ENCODE results near the gene AGO1.
A peak's percentile ranks its signal among the peaks of the same experiment; 100 is the strongest.
"Not testable (repeated sequence)": the region's sequence is repeated elsewhere in the genome, so short reads cannot be mapped to it uniquely, and the experiment has no call there.

Gene AGO1

GRCh38 chr1:35870651-35871309 lies 12.2 kb upstream of the AGO1 start:
- DNase-seq, result no peak

GRCh38 chr1:35873243-35873750 lies 9.7 kb upstream of the AGO1 start:
- DNase-seq, result no peak

GRCh38 chr1:35874115-35874514 lies 8.9 kb upstream of the AGO1 start:
- not testable (repeated sequence) for DNase-seq

- no peak for DNase-seq
Observed at GRCh38 chr1:35876988-35877387, 6.0 kb upstream of the AGO1 start.

GRCh38 chr1:35881850-35882273 lies 1.1 kb upstream of the AGO1 start:
- DNase-seq, result no peak

DNA sequence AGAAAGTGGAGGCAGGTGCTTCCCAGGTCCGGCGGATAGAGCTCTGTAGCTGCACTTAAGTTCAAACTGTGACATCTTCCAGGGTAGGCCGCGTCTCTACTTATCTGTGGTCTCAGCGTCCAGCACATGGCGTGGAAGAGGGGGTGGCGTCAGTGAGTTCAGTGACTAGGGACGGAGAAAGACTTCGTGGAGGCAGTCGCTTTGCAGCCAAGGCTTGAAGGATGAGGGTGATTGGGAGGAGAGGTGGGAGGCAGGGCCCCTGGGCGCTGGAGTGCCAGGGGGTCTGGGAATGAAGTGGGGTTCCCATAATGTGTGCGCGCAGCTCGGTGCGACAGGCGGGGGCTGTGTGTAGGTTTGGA lies 444 bp upstream of the AGO1 start:
- no peak for DNase-seq

- DNase-seq, result peak; percentile 25 to 81 (median 71)
Observed at GRCh38 chr1:35883635-35884101, 659 bp downstream of the AGO1 start.

GRCh38 chr1:35884934-35885333 lies 1.9 kb downstream of the AGO1 start:
- DNase-seq, result no peak

DNA sequence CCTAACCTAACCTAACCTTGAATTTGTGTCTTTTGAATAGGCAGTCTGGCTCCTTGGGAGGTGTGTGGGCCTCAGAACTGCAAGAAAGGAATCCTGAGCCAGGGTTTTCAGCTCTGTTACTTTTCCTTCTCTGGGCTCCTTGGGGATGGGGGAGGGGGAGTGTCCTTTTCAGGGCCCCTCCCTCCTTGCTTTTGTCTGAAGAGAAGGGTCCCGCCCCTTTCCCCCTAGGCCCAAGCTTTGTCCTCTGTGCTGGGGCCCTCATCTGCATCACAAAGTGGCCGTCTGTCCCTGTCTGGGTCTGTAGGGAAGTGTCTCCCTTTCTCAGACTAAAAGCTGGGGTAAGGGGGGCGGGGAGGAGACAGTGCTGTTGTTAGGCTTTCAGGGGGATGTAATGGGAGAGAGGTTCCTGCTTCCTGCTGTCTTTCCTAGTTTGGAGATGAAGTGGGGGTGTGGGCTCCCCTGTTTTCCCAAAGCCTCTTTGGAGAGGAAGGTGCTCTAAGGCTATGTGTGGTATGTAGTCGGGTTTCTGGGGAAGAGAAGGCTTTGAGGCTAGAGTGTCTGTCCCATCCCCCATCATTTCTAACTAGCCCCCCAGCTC lies 3.1 kb downstream of the AGO1 start:
- peak in 2 of 3 experiments; percentile 5 to 27 for DNase-seq

DNA sequence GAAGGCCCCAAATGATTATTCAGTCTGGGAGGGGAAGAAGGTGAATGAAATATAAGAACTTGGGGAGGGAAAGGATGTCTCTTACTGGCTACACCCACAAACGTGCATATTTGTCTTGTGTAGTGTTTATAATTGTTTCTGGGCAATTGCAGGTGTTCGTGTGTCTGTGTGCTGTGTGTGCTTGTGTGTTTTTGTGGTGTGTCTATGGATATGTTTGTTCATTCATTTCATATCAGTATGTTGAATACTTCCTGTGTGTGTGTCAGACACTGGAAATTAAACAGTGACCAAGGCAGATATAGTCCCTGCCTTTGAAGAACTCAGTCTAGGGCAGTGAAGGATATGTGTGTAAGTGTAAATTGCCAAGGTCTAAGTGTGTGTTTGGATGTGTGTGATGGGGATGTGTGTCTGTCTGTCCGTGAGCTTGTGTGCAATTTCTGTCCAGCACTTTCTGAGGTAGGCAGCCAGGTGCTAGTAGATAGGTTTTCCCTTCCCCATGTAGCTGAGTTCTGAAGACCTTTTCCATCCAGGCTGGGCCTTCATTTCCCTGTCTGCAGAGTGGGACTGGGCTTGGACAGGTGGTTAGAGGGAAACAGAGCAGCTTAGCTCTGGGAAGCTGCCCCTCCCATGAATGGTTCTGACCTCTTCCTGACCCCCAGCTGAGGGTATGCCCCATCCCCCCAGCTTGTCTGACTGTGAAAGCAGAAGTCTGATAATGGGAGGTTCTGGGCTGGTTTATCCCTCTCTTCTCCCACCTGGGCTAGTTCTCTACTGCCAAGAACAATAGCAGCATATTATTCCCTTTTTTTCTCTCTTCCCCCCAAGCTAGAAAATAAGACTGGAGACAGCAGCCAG lies 3.8 kb downstream of the AGO1 start:
- DNase-seq, result peak in 1 of 3 experiments; percentile 32

DNA sequence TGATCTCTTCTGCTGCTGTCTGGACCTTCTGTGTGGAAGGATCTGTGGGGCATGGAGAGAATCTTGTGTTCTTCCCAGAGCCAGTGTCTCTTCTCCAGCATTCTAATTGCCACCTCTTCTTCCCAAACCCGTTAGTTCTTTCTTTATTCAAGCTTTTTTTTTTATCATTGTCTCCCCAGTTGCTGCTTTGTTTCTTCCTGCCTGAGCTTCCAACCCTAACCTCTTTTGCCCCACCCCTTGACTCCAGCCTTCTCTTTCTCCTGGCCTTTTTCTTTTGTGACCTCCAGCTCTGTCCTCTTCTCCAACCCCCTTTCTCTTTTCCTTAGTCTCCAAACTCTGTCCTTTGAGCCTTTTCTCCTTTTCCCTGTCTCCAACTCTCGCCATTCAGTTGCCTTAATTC lies 4.5 kb downstream of the AGO1 start:
- no peak for DNase-seq

DNA sequence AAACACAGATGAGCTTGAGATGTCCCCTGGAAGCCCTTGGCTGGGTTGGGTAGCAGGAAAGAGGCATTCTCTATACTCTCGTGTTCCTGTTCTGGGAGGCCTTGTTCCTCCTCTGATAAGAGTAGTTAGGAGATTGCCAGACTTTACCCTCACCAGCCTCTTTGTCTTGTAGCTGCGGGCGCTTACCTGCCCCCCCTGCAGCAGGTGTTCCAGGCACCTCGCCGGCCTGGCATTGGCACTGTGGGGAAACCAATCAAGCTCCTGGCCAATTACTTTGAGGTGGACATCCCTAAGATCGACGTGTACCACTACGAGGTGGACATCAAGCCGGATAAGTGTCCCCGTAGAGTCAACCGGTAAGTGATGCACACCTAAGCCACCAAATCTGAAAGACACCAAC lies 5.2 kb downstream of the AGO1 start:
- no peak for DNase-seq

GRCh38 chr1:35888981-35889380 lies 6.0 kb downstream of the AGO1 start:
- not testable (repeated sequence) for DNase-seq

DNA sequence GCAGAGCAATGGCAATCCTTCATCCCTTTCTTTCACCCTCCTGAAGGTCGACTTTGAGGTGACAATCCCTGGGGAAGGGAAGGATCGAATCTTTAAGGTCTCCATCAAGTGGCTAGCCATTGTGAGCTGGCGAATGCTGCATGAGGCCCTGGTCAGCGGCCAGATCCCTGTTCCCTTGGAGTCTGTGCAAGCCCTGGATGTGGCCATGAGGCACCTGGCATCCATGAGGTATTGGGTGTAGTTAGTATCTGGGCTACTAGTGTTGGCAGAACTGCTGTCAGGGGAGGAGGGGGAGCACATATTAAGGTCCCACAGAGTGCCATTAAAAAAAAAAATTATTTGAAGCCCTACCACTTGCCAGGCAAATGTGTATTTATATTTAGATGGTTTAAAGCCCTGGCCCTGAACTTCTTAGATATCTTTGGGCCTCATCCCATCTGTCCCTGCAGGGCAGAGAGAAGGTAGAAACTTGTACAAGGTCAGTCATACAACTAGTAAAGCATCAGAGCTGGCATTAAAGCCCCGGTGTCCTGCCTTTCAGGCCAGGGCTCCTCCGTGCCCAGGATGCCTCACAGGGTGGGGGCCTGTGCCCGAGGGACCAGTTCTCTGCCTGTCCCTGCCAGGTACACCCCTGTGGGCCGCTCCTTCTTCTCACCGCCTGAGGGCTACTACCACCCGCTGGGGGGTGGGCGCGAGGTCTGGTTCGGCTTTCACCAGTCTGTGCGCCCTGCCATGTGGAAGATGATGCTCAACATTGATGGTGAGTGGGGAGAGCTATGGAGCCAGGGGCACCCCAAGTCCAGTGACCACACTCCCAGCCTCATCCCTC lies 10.3 kb downstream of the AGO1 start:
- DNase-seq, result no peak

DNA sequence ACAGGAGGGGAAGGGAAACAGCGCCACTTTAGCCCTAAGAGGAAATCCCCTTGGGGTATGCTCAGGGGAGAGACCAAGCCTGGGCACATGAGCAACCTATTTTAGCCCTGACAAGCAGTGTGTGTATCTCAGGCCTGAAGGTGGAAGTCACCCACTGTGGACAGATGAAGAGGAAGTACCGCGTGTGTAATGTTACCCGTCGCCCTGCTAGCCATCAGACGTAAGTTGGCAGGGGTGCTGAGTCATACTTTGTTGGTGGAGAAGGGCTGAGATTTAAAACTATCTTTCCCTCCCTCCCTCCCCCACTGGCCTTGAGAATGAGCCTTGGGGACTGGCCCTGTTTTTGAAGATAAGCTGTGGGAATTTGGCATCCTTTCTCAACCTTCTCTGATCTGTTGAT lies 11.2 kb downstream of the AGO1 start:
- no peak for DNase-seq

DNA sequence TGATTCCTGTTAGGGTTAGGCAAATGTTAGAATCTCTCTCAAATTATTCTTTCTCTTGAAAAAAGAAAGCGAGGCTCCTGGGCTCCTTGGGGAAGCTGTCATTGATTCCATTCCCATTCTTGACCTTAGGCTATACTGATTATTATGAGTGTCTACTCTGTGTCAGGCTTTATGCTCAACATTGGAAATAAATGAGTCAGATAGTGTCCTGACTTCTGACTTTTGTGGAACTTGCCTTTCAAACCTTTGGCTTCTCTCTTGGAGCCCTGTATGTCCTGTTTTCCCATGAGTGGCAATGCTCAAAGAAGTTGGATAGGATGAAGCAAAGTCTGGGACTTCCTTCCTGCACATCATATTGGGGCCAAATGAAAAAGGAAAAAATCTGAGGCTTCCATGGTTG lies 11.6 kb downstream of the AGO1 start:
- no peak for DNase-seq

DNA sequence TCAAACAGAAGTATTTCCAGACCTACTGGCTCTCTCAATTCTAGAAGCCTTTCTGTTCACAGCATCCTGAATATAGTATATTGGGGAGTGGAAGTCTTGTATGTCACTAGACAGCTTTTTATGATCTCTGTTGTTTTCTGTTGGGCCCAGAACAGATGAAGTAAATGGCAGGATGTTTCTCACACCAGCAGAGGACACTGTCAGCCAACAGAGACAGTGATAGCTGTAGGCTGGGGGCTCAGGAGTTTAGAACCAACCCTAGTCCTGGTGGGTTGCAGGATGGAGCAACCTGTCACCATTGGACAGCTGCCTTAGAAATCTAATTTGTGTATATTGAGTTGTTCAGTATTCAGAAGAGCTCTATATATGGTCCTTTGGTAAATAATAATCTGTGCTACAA lies 16.9 kb downstream of the AGO1 start:
- no peak for DNase-seq

- no peak for DNase-seq
Observed at GRCh38 chr1:35901235-35901634, 18.2 kb downstream of the AGO1 start.

DNA sequence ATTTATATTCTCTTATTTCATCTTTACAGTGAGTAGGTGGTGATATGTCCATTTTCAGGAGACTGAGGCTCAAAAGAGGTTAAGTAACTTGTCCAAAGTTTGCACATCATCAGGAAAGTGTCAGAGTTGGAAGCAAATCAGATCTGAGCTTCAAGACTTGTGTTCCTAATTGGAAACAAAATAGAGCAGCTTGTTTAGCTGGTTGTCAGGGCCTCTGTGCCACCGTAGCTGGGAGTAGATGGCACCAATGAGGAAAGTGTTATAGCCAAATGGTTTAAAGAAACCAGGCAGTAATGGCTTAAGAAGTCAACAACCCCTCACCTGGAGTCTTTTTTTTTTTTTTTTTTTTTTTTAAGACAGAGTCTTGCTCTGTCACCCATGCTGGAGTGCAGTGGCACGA lies 19.7 kb downstream of the AGO1 start:
- DNase-seq, result no peak

DNA sequence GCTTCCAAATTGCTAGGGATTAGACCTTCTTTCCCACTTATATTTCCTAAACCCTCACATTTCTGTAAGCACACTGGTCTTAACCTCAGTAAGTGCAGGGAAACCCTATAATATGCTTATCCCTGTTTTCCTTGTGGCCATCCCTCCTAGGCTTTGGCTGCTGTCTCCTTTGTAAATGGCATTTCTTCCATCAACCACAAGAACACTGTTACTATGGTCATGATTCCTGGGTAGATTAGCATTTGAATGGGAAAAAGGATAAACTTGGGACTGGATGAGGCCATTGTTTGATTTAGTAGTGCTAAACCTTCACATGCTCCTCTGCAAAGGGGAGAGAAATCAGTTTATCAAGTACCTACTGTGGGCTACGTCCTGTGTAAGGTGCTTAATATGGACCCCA lies 31.7 kb downstream of the AGO1 start:
- DNase-seq, result no peak

DNA sequence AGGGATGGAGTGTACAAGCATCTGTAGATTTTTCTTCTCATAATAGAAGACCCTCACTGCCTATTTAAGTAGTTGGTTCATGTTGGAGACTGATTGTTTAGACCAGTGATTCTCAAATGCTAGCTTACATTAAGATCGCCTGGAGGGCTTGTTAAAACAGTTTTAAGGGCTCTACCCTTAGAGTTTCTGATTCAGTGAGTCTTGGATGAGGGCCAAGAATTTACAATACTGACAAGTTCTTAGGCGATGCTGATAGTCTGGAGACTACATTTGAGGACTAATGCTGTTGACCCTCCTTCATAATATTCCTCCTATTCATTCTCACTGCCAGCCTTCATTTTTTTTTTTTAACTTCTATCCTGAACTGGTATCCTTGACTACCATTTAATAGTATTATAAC lies 32.7 kb downstream of the AGO1 start:
- no peak for DNase-seq

DNA sequence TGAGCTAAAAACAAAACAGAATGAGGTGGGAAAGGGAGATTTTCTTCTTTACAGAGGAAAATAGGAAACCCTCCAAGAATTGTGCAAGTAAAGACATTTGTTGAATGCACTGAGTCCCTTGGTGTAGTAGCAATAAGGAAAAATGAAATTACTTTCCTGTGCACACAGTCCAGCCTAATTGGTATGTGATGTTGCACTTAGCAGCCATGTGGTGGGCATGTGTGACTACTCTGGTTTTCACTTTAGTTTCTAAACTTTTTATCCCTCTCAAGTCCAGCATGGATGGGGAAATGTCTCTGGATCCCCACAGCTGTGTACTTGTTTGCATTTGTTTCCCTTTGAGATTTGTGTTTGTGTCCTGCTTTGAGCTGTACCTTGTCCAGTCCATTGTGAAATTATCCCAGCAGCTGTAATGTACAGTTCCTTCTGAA lies 40.8 kb downstream of the AGO1 start:
- no peak for DNase-seq

GRCh38 chr1:35924838-35925237 lies 41.8 kb downstream of the AGO1 start:
- DNase-seq, result no peak
